HCT116 (cell line): ENCODE data around the gene NAA16. TPM values are rescaled to one million over a fixed set of nuclear protein-coding genes. Genes with fewer than 3 reads are reported as not detected.

Source experiments
- ATAC-seq: fragments of 200-7000 bp; cut with Tn5 transposase; 2 replicates; pipeline ENCODE4 v1.9.1; 2020; ENCODE audit warnings: mild to moderate bottlenecking, moderate library complexity
- BruUV-seq: library from RNA; stranded (reverse); fragments of 400-500 nt; replicated peaks from 2 replicates; lab custom pipeline; 2021; lab: Mats Ljungman, UMichigan
- CTCF ChIA-PET: fragments of 300-600 bp; sonication (Branson Sonifier 250); formaldehyde crosslinking; loops from one replicate; lab custom pipeline; 2021; ENCODE audit warnings: antibody characterized with exemption; lab: Charles Lee
- POLR2A ChIA-PET: fragments of 300-600, 350-600 bp; sonication (Branson Sonifier 250); formaldehyde crosslinking; loops from one replicate; lab custom pipeline; 2021; ENCODE audit warnings: antibody characterized with exemption; lab: Charles Lee
- RAD21 ChIA-PET, 2 experiments: fragments of 300-600 bp; sonication (Branson Sonifier 250); formaldehyde crosslinking; loops; one replicate each; lab custom pipeline; 2023; ENCODE audit warnings: low total read pairs in 2 of 2; ENCODE audit not compliant: uncharacterized antibody in 2 of 2, unreplicated experiment in 2 of 2, low non-redundant PET in 1 of 2; lab: Charles Lee
- DNase-seq: peaks from one replicate; pipeline ENCODE4 v3.0.0-alpha.2; 2010; ENCODE audit warnings: low read depth, low spot score
- H2AFZ ChIP-seq: fragments of 200-600 bp; shearing (Covaris generic), sonication (generic); 2 replicates; pipeline ENCODE4 v1.6.1; 2017; ENCODE audit warnings: low read depth, mixed run types, mixed read lengths, antibody characterized with exemption, low read length; ENCODE audit not compliant: poor library complexity, severe bottlenecking
- H3K27ac ChIP-seq: 2 replicates; pipeline ENCODE4 v1.5.1; 2012; ENCODE audit warnings: low read depth, low read length
- H3K27me3 ChIP-seq: fragments of 200-600 bp; sonication (generic); 2 replicates; pipeline ENCODE4 v1.6.1; 2016; ENCODE audit warnings: mixed run types, low read length, mixed read lengths; ENCODE audit not compliant: insufficient read depth
- H3K36me3 ChIP-seq, 2 experiments: fragments of 200-500 bp in 1 of 2; fragments of 200-600 bp in 1 of 2; sonication (Bioruptor generic) in 1 of 2; sonication (generic) in 1 of 2; 2 replicates each; pipeline versions ENCODE4 v1.5.1 to v1.6.1; 2014 to 2016; ENCODE audit warnings: low read length in 2 of 2, inconsistent platforms in 1 of 2, mixed read lengths in 1 of 2, mixed run types in 1 of 2; ENCODE audit not compliant: insufficient read depth in 2 of 2, control insufficient read depth in 1 of 2
- H3K4me1 ChIP-seq, 2 experiments: fragments of 200-600 bp in 1 of 2; sonication (generic) in 1 of 2; 2 replicates each; pipeline versions ENCODE4 v1.5.1 to v1.6.1; 2012 to 2017; ENCODE audit warnings: low read length in 2 of 2, inconsistent platforms in 1 of 2, mild to moderate bottlenecking in 1 of 2, mixed read lengths in 1 of 2, mixed run types in 1 of 2, moderate library complexity in 1 of 2; ENCODE audit not compliant: insufficient read depth in 2 of 2, control insufficient read depth in 1 of 2
- H3K4me2 ChIP-seq: fragments of 200-600 bp; sonication (generic); 2 replicates; pipeline ENCODE4 v1.6.1; 2017; ENCODE audit warnings: mixed run types, low read length, mixed read lengths
- H3K4me3 ChIP-seq, 2 experiments: fragments of 200-600 bp in 1 of 2; sonication (generic) in 1 of 2; replicated peaks in 1 of 2; 2 replicates each; pipeline ENCODE4 v1.5.1; 2011 to 2016; ENCODE audit warnings: low read length in 2 of 2, control low read depth in 1 of 2, low read depth in 1 of 2, mild to moderate bottlenecking in 1 of 2, mixed read lengths in 1 of 2, mixed run types in 1 of 2
- H3K79me2 ChIP-seq: fragments of 200-600 bp; sonication (generic); 2 replicates; pipeline ENCODE4 v1.6.1; 2017; ENCODE audit warnings: mild to moderate bottlenecking, mixed run types, low read length, moderate library complexity, mixed read lengths; ENCODE audit not compliant: insufficient read depth
- H3K9ac ChIP-seq: fragments of 200-600 bp; sonication (generic); 2 replicates; pipeline ENCODE4 v1.6.1; 2016; ENCODE audit warnings: low read length, mixed read lengths
- H3K9me2 ChIP-seq: fragments of 200-600 bp; sonication (generic), shearing (Covaris generic); 2 replicates; pipeline ENCODE4 v1.6.1; 2017; ENCODE audit warnings: mixed run types, mild to moderate bottlenecking, moderate library complexity; ENCODE audit not compliant: insufficient read depth
- H3K9me3 ChIP-seq, 2 experiments: fragments of 200-500 bp in 1 of 2; fragments of 200-600 bp in 1 of 2; sonication (Bioruptor generic) in 1 of 2; sonication (generic) in 1 of 2; 2 replicates each; pipeline ENCODE4 v1.6.1; 2014 to 2017; ENCODE audit warnings: low read length in 2 of 2, mixed read lengths in 2 of 2, inconsistent platforms in 1 of 2, low read depth in 1 of 2, mild to moderate bottlenecking in 1 of 2, mixed run types in 1 of 2, moderate library complexity in 1 of 2; ENCODE audit not compliant: control insufficient read depth in 1 of 2, insufficient read depth in 1 of 2
- H4K20me1 ChIP-seq: fragments of 200-600 bp; sonication (generic), shearing (Covaris generic); 2 replicates; pipeline ENCODE4 v1.6.1; 2017; ENCODE audit warnings: mixed run types, mild to moderate bottlenecking, moderate library complexity; ENCODE audit not compliant: insufficient read depth
- CEBPB ChIP-seq: IDR thresholded peaks from 2 replicates; pipeline ENCODE4 v1.6.1; 2012; ENCODE audit warnings: low read depth
- EGR1 ChIP-seq: IDR thresholded peaks from 2 replicates; pipeline ENCODE4 v1.6.1; 2012; ENCODE audit warnings: low read depth
- EZH2 ChIP-seq: fragments of 200-600 bp; sonication (generic); IDR thresholded peaks from 2 replicates; pipeline ENCODE4 v1.6.1; 2017; ENCODE audit warnings: antibody characterized with exemption, mixed run types
- POLR2AphosphoS5 ChIP-seq: IDR thresholded peaks from 2 replicates; pipeline ENCODE4 v1.6.1; 2011; ENCODE audit warnings: mild to moderate bottlenecking, low read depth, low read length, moderate library complexity
- RAD21 ChIP-seq: IDR thresholded peaks from 2 replicates; pipeline ENCODE4 v1.6.1; 2012; ENCODE audit warnings: low read depth, mild to moderate bottlenecking
- REST ChIP-seq: IDR thresholded peaks from 2 replicates; pipeline ENCODE4 v1.6.1; 2012; ENCODE audit warnings: low read depth
- SP1 ChIP-seq: IDR thresholded peaks from 2 replicates; pipeline ENCODE4 v1.6.1; 2012; ENCODE audit warnings: low read depth
- SRF ChIP-seq: IDR thresholded peaks from 2 replicates; pipeline ENCODE4 v1.6.1; 2012; ENCODE audit warnings: low read depth
- TCF7L2 ChIP-seq: IDR thresholded peaks from 2 replicates; pipeline ENCODE4 v1.7.0; 2011; ENCODE audit warnings: borderline replicate concordance, inconsistent platforms; ENCODE audit not compliant: insufficient read depth, insufficient read length; ENCODE audit errors: extremely low read depth
- ZBTB33 ChIP-seq: IDR thresholded peaks from 2 replicates; pipeline ENCODE4 v1.6.1; 2011; ENCODE audit warnings: mild to moderate bottlenecking, low read length, moderate library complexity; ENCODE audit not compliant: insufficient replicate concordance; ENCODE audit errors: extremely low read depth
- ZFX ChIP-seq: fragments of 450-650 bp; IDR thresholded peaks from 2 replicates; pipeline ENCODE4 v1.6.1; 2017
- ZNF274 ChIP-seq: fragments of 200-500 bp; sonication (Bioruptor generic); IDR thresholded peaks from 2 replicates; pipeline ENCODE4 v1.6.1; 2014; ENCODE audit warnings: mild to moderate bottlenecking, low read depth, low read length, inconsistent platforms
- intact Hi-C: fragments of 100-400 bp; cut with micrococcal nuclease; formaldehyde crosslinking; loops from 2 replicates; pipeline ENCODE4 v1.10.0; 2022
- total RNA-seq: library from RNA; stranded (reverse); gene quantifications from one replicate; pipeline ENCODE4 v1.2.1, GENCODE V29; 2021; ENCODE audit not compliant: unreplicated experiment
- TF ChIP-seq, protein P1 (sequence below): IDR thresholded peaks from 2 replicates; pipeline ENCODE4 v1.6.1; 2012

Gene NAA16
- total RNA-seq, 1 experiment from 2014 or later = 19.1 TPM

DNA sequence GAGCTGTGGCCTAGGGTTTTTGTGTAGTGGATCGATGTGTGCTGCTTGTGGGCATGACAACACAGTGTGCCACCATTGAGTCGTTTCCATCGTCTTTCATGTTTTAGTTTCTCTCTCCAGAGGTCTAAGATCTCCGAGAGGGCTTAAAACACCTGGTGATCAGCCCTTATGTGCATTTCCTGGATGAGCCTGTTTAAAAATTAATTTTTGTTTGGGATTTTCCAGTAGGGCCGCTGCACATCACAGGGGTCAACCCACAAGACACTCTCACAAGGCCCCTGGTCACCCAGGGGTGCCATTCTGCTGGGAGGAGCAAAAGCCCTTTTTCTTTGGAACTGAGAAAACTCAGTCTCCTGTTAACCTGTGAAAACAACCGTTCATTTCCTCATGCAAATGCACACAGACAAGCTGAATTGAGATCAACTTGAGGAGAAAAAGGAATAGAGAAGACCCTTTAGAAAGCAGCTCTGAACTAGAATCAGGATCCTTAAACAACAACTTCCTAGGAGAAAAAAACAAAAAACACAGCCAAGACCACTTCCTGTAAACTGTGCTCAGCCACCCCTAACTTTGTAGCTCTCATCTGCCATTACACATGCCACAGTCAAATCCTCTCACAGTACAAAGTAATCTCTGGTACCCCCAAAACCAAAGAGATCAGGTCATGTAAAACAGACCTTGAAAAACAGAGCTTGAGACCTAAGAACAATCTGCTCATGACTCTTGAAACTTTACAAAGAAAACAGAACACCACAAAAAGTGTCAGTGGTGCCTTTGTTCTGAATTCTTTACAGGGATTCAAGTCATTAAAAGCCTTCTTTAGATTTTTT lies 39.4 kb upstream of the NAA16 start (continued):
- TF ChIP-seq SP1 (no peak), SRF (no peak), ZFX (no peak)

- H3K27me3 ChIP-seq = no peaks in the 10 kb centered on the region
- H2AFZ ChIP-seq = no peak overlapping the region
- ChIA-PET POLR2A (no interaction called here), RAD21 (no interaction called here), CTCF (no interaction called here)
- no peaks in the 10 kb centered on the region for H3K36me3 ChIP-seq
- no peaks in the 10 kb centered on the region for H3K79me2 ChIP-seq
- no peaks in the 10 kb centered on the region for H3K4me1 ChIP-seq
- no peak overlapping the region for H3K4me3 ChIP-seq
- ATAC-seq = no peak
- no TSS peak for BruUV-seq
- no peaks in the 10 kb centered on the region for H4K20me1 ChIP-seq
- no peak for DNase-seq
- no peaks in the 10 kb centered on the region for H3K9me2 ChIP-seq
- no peak overlapping the region for H3K4me2 ChIP-seq
- H3K9ac ChIP-seq = no peak overlapping the region
- intact Hi-C loops = no loop called here
- peaks cover 3 to 8% of the 10 kb centered on the region in 2 experiments; a peak in 1 of 4 replicates for H3K9me3 ChIP-seq
- no peak for TF ChIP-seq CEBPB
- no peak for TF ChIP-seq SRF
- no peak for TF ChIP-seq EZH2
- no peak for TF ChIP-seq TCF7L2
- TF ChIP-seq, protein P1, sequence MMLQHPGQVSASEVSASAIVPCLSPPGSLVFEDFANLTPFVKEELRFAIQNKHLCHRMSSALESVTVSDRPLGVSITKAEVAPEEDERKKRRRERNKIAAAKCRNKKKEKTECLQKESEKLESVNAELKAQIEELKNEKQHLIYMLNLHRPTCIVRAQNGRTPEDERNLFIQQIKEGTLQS = no peak
- no peak for TF ChIP-seq POLR2AphosphoS5
- TF ChIP-seq EGR1 = no peak
- TF ChIP-seq ZFX = no peak
- no peak for TF ChIP-seq ZNF274
- TF ChIP-seq RAD21 = no peak
- no peak for TF ChIP-seq REST
- no peak for TF ChIP-seq ZBTB33
- TF ChIP-seq SP1 = no peak
- H3K27ac ChIP-seq = no peak overlapping the region
These were observed 37.1 kb upstream of the NAA16 start for GRCh38 chr13:41273831-41274441.
